Left lobe of liver (tissue), 2 donors: Measurements from ENCODE around the gene PNCK. TPM values are rescaled to one million over a fixed set of nuclear protein-coding genes. Genes with fewer than 3 reads are reported as not detected.
A peak's percentile ranks its signal among the peaks of the same experiment; 100 is the strongest.
"Not testable (repeated sequence)": the region's sequence is repeated elsewhere in the genome, so short reads cannot be mapped to it uniquely, and the experiment has no call there.

Source experiments
- ATAC-seq: fragments of 200-7000 bp; cut with Tn5 transposase; one replicate; pipeline ENCODE4 v1.9.1; 2020; ENCODE audit warnings: mild to moderate bottlenecking, moderate library complexity
- DNase-seq: peaks from one replicate; pipeline ENCODE4 v3.0.0-alpha.2; 2020; ENCODE audit warnings: low spot score
- total RNA-seq: library from RNA; stranded (reverse); gene quantifications from one replicate; pipeline ENCODE4 v1.2.1, GENCODE V29; 2021
- donor health status: DM: no; HTN: no; CAD: no; lungs with moderate emphysema.
- donor health status: DM: no; HTN: yes; CAD: no.

PNCK gene
- total RNA-seq, 1 donor from 2014 or later: not detected

DNA sequence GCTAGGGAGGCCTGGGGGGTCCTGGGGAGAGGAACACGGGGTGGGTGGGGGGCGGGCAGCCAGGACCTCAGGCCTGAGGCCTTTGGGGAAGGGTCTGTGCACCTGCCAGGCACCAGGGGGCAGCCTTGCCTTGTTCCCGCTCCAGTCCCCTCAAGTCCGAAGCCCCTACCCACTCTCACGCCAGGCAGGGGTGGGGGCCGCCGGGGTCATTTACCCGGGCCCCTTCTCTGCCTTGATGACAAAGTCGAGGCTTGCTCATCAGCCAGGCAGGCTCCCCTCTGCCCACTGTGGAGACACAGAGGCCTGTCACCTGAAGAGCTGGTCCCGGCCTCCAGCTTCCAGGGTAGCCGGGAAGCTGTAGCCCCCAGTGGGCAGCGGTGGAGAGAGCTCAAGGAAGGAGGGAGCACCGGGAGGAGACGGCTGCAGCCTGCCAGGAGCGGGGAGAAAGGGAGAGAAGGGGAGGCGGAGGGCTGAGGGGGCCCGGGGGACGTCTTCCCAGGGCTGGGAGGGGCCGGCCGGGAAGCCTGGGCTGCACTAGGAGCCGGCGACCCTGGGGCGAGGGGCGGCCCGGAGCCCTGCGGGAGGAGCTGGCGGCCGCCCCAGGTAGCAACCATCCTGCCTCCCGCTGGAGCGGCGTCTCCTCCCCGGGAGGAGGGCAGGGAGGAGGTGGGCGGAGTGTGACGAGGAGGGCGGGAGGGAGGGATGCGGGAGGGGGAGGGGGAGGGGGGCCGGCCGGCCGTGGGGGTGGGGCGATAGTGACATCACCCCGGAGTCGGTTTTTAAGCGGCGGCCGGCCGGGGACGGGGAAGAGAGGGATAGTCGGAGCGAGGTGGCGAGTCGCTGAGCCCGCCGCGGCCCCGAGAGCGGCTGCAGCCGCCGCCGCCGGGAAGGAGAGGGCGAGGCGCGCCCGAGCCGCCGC lies 13.8 kb upstream of the PNCK start, which contains the start of gene SLC6A8:
Gene SLC6A8 (plus strand): TSS at position 806 of the 919 bp plus-strand sequence. CDS start 649 bp downstream, outside the sequence.
- DNase-seq (peak; percentile 59), ATAC-seq (peak; percentile 80)

DNA sequence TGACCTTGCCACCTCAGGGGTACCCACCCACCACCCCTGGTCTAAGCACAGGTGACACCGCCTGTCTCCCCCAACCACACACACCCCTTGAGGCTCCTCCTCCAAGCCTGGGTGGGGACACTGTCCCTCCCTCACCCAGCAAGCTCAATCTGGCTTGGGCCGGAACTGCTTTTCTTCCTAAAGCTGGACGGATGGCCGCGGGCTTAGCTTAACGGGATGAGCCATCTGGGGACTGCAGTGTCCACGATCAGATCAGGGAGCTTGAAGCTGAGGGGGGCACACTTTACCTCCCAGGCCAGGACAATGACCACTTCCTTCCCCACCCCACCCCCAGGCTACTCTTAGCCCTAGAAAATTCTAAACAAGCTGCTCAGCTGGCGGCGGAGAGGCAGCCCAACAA lies 13.1 kb upstream of the PNCK start:
- DNase-seq (no peak), ATAC-seq (no peak)

DNA sequence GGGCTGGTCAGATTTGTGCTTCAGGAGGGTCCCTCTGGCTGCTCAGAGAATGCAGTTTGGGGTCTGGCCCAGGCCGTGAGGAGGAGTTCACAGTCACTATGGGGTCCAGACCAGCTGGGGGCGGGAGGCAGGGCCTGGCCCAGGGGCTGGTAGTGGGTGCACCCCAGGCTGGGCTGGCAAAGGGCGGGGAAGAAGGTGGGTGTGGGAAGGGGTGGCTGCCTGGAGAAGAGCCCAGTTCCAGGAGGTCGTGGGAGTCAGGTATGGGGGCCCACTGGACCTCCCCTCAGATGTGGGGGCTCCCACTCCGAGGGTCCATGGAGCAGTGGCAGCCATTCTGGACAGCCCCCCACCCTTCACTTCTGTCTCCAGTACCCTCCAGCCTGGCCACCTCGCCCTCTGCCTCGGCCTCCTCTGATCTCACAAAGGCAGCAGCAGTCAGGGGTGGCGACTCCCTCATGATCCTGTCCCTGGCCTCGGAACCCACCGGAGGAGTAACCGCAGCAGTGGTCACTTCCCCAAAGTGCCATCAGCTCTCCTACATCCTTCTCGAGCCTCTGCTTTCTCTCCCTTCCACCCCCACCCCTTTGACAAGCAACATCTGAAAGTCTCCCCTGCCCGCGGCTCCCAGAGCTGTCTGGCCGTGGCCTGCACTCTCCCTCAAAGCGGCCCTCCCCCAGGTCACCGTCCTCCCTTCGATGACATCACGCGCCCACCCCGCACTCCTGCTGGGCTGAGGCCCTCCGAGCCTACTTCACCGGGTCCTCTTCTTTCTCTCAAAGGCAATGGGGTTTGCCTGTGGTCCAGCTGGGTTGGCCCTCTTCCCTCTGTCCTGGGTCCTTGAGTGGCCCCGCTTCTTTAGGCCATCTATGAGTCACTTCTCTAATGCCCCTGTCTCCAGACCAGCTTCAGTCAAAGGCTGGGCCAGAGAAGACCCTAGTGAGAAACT lies 12.4 kb upstream of the PNCK start:
- DNase-seq (no peak), ATAC-seq (no peak)

DNA sequence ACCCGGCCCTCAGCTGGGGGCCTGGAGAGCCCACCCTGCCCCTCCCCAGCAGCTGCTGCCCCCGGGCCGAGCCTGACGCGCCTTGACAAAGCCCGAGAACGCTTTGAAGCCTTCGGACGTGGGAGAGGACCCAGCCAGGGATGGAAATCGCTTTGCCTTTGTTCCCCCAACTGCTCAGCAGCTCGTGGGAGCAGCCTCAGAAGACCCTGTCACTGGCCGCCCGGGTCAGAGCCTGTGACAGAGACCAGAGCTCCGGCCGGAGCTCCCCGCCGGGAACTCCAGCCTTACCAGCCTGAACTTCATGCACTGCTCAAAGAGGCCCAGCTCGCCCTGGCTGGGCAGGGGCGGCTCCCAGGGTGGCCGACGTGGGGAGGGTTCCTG lies 11.5 kb upstream of the PNCK start:
- ATAC-seq: no peak
- no peak for DNase-seq

DNA sequence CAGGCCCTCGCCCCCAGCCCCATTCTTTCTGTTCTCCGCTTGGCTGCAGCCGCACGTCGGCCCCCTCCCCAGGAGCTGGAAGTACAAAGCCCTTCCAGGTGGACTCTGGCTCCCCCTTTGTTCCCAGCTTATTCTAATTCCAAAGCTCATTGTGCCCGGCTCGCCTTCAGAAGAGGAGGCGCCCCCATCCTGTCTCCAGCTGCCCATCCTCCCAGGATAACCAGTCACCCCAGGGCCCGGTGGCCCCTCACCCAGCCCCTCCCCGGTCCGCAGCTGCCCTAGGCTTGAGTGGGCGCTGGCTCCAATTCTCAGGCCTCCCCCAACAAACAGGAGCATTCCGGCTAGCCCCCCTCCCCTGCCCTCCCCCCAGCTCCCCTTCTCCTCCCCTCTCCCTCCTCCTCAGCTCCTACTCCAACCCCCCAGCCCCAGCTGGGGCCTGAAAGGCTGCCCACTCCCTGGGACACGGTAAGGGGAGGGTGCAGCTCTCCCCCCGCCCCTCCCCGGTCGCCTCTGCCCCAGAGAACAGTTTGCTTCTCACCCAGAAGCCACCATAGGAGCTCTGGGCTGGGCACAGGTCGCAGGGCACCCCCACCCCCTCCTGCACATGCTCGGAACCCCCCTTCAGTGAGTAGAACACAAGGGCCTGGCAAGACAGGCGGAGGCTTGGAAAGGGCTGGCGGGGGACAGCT lies 11.0 kb upstream of the PNCK start:
- no peak for ATAC-seq
- no peak for DNase-seq

DNA sequence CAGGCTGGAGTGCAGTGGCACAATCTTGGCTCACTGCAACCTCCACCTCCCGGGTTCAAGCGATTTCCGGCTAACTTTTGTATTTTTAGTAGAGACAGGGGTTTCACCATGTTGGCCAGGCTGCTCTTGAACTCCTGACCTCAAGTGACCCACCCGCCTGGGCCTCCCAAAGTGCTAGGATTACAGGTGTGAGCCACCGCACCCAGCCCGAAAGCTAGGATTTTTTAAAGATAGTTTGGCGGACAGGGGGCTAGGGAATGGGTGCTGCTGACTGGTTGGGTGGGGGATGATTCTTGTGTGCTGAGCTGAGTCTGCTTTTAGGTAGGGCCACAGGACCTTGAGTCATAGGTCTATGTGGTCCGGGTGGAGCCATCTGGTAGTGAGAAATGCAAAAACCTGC lies 9.9 kb upstream of the PNCK start:
- ATAC-seq, DNase-seq: not testable (repeated sequence)

DNA sequence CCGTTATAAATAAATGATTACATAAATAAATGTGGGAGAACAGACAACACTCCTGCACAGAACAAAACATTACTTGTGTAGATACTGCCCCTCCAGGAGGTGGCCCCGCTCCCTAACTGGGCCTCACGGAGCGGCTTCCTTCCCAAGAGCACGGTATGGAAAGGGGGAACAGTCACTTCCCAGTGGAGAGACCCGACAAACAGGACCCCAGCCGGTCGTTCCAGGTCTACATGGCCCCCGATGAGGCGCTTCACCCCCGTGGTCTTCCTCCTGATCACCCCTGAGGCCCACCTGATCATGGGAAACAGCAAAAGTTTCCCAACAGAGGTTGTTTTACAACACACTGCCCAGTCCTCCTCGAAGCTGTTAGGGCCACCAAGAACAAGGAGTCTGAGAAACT lies 7.6 kb upstream of the PNCK start:
- DNase-seq (no peak), ATAC-seq (no peak)

DNA sequence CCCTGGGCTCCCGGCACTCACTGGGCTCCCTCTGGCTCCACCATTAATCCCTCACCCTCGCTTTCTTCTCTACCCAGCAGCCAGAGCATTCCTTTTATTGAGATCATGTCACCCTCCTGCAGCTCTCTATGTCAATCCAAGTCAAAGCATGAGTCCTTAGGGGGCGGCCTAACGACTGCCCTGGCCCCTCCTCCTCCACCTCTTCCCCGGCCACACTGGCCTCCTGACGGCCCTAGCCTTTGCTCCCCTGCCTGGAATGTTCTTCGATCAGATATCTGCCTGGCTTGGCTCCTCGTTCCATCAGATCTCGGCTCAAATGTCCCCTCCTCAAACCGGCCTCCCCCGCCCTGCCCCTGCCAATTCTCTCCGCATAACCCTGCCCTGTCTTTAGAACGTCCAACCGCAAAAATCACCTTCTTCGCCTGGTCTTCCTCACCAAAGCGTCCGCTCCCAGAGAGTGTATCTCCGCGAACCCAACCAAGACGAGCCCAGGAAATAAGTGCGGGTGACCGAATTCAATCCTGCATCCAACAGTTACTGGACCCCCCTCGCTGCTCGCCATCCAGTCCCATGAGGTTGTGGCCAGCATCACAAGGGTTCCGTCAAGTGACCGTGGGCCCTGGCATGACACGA lies 722 bp upstream of the PNCK start:
- no peak for ATAC-seq

DNA sequence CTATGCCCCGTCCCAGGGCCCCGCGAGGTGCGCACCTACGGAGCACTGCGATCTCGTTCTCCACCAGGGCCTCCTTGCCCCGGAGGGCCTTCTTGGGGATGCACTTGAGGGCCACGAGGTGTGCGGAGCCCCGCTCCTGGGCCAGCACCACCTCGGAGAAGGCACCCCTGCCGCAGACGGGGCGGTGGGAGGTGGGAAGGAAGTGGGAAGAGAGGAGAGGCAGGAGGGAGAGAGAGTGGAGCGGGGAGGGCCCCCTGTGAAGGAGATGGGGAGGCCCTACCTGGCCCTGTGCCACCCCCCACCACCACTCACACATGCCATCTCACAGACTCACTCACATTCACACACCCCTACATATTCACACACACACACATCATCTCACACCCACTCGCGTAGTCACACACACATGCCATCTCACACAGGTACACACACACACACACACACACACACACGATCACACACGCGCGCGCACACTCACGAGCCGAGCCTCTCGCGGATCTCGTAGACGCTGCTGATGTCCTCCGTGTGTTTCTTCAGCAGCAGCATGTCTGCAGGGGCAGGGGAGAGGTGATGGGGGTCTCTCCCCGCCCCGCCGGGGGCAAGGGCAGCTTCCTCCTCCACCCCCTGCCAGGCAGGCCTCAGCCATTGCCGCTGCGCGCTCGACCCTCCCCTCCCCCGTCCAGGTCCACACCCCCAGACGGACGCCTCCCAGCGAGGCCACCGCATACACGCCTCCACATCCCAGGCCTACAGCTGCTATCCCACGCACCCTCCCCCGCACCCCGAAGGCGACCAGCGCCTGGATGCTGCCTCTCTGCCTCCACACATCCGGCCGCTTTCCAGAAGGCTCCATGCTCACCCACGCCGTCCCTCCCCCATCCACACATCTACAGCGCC lies 834 bp downstream of the PNCK start:
- ATAC-seq: no peak
- DNase-seq: no peak

More for the DNA sequence above, 722 bp upstream of the PNCK start:
- no peak for DNase-seq

DNA sequence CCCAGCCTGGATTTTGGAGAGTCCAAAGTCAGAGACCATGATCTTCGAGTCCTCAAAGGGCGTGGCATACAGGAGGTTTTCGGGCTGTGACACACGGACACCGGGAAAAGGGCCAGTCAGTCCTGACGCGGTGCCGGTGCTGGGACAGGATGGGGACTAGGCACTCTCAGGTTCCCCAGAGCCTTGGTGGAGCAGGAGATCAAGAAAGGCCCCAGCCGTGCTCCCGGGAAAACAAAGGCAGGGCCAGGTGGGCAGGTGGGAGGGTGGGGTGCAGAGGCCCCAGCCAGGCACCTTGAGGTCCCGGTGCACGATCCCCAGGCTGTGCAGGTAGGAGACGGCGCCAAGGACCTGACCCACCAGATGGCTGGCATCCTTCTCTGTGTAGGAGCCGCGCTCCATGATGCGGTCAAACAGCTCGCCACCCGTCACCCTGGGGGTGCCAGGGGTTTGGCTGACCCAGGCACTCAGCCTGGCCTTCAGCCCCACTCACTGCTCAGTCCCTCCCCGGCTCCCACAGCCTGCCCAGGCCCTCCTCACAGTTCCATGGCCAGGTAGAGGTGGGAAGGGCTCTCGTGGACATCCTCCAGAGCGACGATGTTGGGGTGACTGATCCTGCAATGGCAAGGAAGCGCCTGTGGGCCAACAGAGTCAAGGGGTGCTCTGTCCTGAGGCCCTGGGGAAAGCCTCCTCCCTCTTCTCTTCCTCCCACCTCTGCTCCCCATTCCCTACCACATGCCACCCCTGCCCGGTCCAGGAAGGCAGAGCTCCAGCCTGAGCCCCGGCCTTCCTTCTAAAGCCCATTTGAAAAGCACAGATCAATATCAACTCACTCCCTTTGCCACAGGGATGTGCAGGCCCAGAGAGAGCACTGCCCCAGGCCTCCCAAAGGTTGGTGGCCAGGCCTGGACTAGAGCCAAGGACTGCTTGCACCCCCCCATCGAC lies 1.8 kb downstream of the PNCK start:
- ATAC-seq: no peak
- DNase-seq: no peak

DNA sequence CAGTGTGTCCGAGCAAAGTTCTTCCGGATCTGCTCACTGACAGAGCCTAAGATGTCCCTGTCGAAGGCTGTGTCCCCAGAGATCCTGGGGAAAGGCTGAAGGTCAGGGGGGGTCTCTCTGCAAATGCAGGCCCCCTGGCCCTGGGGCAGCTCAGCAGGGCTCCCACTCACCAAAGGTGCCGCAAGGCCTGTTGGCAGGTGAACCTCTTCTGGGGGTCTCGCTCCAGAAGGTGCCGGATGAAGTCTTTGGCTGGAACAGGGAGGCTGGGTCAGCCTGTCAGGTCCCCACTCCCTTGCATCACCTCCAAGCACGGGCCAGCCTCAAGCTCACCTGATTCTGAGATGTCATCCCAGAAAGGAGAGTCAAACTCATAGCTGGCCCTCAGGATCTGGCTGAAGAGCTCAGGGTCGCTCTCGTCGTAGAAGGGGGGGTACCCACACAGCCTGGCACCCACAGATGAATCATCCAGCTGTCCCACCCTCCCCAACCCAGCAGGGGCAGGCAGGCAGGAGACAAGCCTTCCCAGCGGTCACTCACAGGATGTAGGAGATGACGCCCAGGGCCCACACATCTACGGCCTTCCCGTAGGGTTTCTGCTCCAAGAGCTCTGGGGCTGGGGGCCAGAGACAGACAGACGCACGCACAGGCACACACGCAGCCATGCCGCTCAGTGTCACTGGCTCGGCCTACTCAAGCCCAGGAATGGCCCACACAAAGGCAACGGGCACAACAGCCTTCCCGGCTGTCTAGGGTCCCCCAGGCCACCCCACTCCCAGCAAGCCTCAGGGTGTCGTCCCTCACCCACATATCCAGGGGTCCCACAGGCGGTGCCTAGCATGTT lies 2.6 kb downstream of the PNCK start:
- no peak for ATAC-seq
- no peak for DNase-seq

DNA sequence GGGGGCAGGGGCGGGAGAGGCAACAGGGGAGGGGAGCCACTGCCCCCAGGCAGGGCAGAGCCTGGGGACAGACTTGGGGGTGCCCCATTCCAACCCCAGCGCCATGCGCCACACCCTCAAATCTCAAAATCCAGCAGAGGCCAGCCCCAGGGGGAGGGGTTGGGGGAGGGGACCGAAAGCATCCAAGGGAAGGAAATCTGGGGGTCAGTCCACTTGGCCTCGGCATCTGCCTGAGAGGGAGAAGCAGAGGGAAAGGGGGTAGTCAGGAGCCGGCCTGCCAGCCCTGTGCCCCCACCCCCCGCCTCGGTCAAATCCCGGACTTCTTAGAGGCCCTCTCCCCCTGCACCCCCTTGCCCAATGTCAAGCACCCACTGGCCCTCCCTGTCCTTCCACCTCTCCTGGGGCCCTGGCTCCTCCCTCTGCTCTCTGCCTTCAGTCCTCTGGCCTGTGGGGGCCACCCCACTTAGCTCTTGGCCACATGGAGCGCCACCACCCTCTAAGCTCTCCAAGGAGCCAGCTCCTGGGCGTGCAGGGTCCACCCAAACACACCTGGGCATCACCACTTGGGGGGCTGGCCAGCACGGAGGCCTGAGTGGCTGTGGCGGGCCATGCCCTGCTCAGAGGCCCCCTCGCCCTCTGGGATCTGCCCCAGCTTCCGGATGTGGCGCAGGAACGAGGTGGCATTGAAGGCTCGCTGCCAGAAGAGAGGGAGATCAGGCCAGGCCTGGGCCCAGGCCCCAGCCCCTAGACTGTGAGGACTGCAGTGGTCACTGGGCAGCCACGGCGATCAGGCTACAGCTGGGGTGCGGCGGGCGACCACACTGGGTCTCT lies 3.5 kb downstream of the PNCK start:
- DNase-seq (no peak), ATAC-seq (no peak)

DNA sequence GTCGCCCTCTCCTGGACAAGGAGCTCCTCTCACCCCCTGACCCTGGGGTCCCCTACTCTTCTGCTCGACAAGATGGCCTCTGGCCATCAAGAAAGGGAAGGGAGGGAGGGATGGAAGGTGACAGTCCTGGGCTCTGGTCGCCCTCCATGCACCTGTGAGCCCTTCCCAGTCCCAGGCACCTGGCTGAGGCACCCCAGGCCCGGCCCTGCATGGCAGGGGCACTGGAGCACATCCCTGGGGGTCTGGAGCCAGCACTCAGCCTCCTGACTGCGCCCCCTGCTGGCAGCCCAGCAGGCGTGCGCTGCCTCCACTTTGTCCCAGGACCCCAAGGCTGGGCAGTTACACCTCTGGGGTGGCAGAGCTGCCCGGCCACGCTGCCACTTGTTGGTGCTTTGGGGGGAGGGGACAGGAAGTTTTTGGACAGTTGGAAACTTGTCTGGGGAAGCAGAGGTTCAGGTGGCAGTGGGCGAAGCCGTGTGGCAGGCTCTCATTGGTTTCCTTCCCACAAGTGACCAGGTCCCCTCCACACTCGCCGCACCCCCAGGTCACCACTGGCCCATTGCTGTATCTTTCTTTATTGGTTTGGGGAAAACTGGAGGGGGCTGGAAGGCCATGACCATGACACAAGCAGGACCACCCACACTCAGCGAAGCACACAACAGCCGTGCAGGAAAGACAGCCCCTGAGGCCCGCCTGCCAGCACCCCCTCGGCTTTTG lies 4.3 kb downstream of the PNCK start:
- DNase-seq (no peak), ATAC-seq (peak; percentile 29)

DNA sequence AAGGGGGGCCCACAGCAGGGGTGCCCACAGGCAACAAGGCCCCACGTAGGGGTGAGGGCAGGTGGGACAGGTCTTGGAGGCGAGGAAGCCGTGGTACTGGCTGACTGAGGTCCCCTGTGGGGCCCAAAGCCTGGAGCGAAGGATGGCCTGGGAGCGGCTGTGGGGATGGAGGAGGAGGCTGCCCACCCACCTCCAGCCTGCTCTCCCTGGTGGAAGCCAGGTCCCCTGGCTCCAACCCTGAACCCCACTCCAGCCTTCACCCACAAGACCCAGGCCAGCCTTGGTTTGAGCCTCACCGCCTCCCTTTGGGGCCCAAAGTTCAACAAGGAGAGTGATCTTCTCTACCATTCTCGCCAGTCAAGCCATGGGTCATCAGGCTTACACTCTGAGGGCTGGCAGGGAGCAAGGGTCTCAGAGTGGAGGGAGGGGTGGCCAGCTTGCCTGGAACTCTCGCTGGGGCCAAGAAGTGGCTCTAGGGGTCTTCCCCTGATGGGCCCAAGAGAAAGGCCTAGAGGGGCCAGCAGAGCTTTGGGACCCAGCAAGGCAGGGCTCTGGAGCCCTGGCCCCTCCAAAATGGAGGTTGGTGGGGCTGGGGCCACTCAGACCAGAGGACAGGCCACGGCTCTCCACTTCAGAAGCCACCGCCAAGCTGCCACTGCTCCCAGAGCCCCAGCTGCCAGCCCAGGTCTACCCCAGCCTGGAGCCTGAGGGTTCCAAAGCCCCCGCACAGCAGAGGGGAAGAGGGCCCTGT lies 5.0 kb downstream of the PNCK start:
- ATAC-seq (no peak), DNase-seq (no peak)

DNA sequence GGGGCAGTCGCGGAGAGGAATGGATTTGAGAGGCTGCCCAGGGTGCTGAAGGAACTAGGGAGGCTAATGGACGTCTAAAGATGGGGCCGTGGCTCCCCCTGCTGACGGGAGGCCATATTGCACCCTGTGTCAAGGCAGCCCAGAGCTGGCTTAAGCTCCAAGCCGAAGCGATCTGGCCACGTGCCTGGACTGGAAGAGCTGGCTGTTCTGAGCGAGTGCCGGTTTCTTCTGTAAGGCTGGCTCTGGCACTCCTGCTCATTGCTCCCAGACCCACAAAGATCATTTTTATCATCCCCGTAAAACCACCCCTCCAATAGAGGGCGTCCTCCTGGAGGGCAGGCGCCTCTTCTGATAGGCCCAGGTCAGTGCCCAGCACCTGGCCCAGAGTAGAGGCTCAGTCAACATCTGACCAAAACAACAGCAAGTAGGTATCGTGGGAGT lies 5.6 kb downstream of the PNCK start:
- DNase-seq: peak; percentile 78

More for the DNA sequence above, 5.6 kb downstream of the PNCK start:
- ATAC-seq: peak; percentile 97
